Lung microvascular endothelial cell (primary cell): ENCODE results near the gene OSBPL7. TPM values are rescaled to one million over a fixed set of nuclear protein-coding genes. Genes with fewer than 3 reads are reported as not detected.
"Not testable (repeated sequence)": the region's sequence is repeated elsewhere in the genome, so short reads cannot be mapped to it uniquely, and the experiment has no call there.

ENCODE experiments used
- DNase-seq, 2 donors: peaks; one replicate each; pipeline versions ENCODE4 v3.0.0 to v3.0.0-alpha.2; 2010; ENCODE audit warnings: low read depth in 2 of 2
- total RNA-seq: library from RNA; depleted of rRNA; stranded (reverse); fragments of >200 nt; gene quantifications from 2 replicates; pipeline ENCODE4 v1.2.1, GENCODE V29; 2014

OSBPL7 gene
- total RNA-seq, 1 donor from 2014 or later, result 7.5 TPM

DNA sequence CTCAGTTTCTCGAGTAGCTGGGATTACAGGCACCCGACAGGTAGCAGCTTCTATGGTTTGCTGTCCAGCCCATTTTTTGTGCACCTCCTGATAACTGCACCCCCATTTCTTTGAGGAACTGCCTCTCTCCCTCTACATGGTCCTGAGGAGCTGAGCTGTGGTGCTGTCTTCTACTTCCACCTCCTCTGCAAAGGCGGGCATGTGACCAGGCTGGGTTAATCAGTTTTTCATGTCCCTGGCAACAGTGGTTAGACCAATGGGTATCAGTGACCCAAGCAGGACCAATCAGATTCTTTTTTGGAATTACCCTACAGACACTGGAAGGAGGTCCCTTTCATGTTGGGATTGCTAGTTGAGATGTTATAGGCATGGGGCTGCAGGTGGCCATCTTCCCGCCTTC lies 47.3 kb downstream of the OSBPL7 start:
- DNase-seq, result no peak

DNA sequence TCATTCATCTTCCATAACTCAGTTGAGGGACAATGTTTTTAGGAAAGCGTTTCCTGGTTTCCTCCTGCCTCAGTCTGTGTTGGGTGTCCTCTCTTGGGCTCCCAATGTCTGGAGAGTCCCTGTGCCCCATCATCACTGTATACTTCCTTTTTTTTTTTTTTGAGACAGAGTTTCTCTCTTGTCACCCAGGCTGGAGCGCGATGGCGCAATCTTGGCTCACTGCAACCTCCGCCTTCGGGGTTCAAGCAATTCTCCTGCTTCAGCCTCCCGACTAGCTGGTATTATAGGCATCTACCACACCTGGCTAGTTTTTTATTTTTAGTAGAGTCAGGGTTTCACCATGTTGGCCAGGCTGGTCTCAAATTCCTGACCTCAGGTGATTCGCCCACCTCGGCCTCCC lies 47.9 kb downstream of the OSBPL7 start:
- DNase-seq, result not testable (repeated sequence)

- no peak for DNase-seq
Observed at GRCh38 chr17:47763913-47764582, 57.5 kb downstream of the OSBPL7 start.

- DNase-seq, result no peak
Observed at GRCh38 chr17:47762728-47763127, 58.9 kb downstream of the OSBPL7 start.

DNA sequence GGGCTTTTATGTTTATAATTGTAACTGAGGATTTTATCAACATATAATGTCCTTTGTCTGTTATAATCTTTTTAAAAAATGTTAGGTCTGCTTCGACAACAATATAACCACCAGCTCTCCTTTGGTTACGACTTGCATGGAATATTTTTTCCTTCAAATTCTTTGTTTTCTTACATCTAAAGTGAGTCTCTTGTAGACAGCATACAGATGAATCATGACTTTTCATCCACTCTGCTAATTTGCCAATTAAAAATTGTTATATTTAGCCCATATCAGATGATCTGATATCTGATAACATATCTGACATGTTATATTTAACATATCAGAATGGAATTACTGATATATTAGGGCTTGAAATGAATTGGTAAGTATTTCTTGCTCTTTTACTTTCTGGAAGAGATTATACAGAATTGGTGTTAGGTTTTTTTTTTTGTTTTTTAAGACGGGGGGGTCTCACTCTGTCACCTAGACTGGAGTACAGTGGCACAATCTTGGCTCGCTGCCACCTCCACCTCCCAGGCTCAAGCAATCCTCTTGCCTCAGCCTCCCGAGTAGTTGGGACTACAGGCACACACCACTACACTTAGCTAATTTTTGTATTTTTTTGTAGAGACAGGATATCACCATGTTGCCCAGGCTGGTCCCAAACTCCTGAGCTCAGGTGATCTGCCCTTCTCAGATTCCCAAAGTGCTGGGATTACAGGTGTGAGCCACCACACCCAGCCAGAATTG lies 61.0 kb downstream of the OSBPL7 start:
- no peak for DNase-seq

DNA sequence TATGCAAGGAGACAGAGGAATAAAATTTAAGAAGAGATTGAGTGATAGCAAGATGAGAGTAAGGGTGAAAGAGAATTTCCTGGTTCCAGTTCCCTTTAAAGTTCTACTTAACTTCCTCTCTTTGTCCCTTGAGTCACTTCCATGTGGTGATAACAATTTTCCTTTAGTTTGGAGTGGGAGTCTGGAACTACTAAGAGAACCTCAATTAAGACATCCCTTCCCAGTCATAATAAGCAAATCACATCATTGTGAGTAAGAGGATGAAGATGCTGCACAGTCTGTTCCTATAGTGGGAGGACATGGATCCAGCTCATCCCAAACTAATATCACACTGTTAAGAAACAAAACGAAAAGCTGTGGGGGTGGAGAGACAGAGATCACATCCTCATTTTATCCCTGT lies 64.2 kb downstream of the OSBPL7 start:
- no peak for DNase-seq

Other genes with a start within 250 kb of the OSBPL7 start
- 167 and 179 TPM in 2 replicates for gene KPNB1, start 171.9 kb downstream of the OSBPL7 start, total RNA-seq
- gene TBKBP1, start 127.6 kb downstream of the OSBPL7 start, total RNA-seq, result 5.6 and 5.7 TPM in 2 replicates
- gene TBX21, start 88.6 kb downstream of the OSBPL7 start, total RNA-seq, result not detected in 2 replicates
- gene MRPL10, start 9.7 kb upstream of the OSBPL7 start, total RNA-seq, result 16.3 and 18.3 TPM in 2 replicates
- not detected in 2 replicates for gene LRRC46, start 9.9 kb upstream of the OSBPL7 start, total RNA-seq
- 23.2 and 27.7 TPM in 2 replicates for gene SCRN2, start 19.5 kb upstream of the OSBPL7 start, total RNA-seq
- 0.65 and 3.0 TPM in 2 replicates for gene SP6, start 29.4 kb upstream of the OSBPL7 start, total RNA-seq
- gene SP2, start 74.4 kb upstream of the OSBPL7 start, total RNA-seq, result 0.87 and 1.8 TPM in 2 replicates
- gene PNPO, start 119.8 kb upstream of the OSBPL7 start, total RNA-seq, result 15.7 and 24.4 TPM in 2 replicates
- gene PRR15L, start 136.1 kb upstream of the OSBPL7 start, total RNA-seq, result not detected in 2 replicates
- gene CDK5RAP3, start 149.3 kb upstream of the OSBPL7 start, total RNA-seq, result 50.3 and 51.8 TPM in 2 replicates
- 4.6 and 7.0 TPM in 2 replicates for gene COPZ2, start 216.0 kb upstream of the OSBPL7 start, total RNA-seq
- gene NFE2L1, start 226.6 kb upstream of the OSBPL7 start, total RNA-seq, result 72.6 and 93.5 TPM in 2 replicates